Liver (tissue), 3 donors: Measurements from ENCODE around the gene PTCD1.

Experiments
- EGR1 ChIP-seq, 2 donors: IDR thresholded peaks; 2 replicates each; pipeline ENCODE4 v1.6.1; 2016 to 2018; ENCODE audit warnings: antibody characterized with exemption in 2 of 2, low read depth in 2 of 2
- GABPA ChIP-seq, 2 donors: IDR thresholded peaks in 1 of 2; conservative IDR thresholded peaks in 1 of 2; 2 replicates each; pipeline ENCODE4 v1.6.1; 2016; ENCODE audit warnings: antibody characterized with exemption in 2 of 2, mild to moderate bottlenecking in 1 of 2, moderate library complexity in 1 of 2
- TAF1 ChIP-seq: conservative IDR thresholded peaks from 2 replicates; pipeline ENCODE4 v1.6.1; 2016; ENCODE audit warnings: antibody characterized with exemption, mild to moderate bottlenecking
- YY1 ChIP-seq: IDR thresholded peaks from 2 replicates; pipeline ENCODE4 v1.6.1; 2016; ENCODE audit warnings: antibody characterized with exemption, mild to moderate bottlenecking
- TF ChIP-seq, protein P1 (sequence below): fragments of 150-350 bp; IDR thresholded peaks from 2 replicates; pipeline ENCODE4 v1.5.1; 2017; ENCODE audit warnings: improper control_type of control experiment, low read depth, low read length; ENCODE audit not compliant: missing input control
- TF ChIP-seq, protein P2 (sequence below): IDR thresholded peaks from 2 replicates; pipeline ENCODE4 v1.6.1; 2016; ENCODE audit warnings: antibody characterized with exemption, mild to moderate bottlenecking
- TF ChIP-seq, protein P3 (sequence below): IDR thresholded peaks from 2 replicates; pipeline ENCODE4 v1.6.1; 2016; ENCODE audit warnings: antibody characterized with exemption
- TF ChIP-seq, protein P4 (sequence below): IDR thresholded peaks from 2 replicates; pipeline ENCODE4 v1.6.1; 2016; ENCODE audit warnings: antibody characterized with exemption
- donor health status: healthy.
- donor health status: healthy.

DNA sequence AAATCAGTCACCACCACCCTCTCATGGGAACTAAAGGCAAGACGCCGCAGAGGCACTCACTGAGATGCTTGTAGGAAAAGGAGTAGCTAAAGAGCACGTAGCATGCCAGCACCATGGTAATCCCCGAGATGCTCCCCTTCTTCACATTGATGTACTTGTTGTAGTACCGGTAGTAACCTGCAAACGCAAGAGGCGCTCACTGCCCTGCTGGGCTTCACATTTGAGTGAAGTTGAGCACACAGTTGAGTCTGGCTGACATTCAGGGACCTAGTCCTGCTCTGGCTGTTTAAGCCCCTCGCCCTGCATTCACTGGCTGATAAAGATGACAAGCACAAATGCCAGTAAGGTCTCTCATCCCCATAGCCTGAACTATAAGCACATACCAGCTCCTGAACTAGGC, 20.5 kb upstream of the PTCD1 start:
- TF ChIP-seq EGR1 (IDR thresholded peaks at IDR 0.05; ENCODE audit: low read depth in 2 of 2): no peak
- TF ChIP-seq, protein P1, sequence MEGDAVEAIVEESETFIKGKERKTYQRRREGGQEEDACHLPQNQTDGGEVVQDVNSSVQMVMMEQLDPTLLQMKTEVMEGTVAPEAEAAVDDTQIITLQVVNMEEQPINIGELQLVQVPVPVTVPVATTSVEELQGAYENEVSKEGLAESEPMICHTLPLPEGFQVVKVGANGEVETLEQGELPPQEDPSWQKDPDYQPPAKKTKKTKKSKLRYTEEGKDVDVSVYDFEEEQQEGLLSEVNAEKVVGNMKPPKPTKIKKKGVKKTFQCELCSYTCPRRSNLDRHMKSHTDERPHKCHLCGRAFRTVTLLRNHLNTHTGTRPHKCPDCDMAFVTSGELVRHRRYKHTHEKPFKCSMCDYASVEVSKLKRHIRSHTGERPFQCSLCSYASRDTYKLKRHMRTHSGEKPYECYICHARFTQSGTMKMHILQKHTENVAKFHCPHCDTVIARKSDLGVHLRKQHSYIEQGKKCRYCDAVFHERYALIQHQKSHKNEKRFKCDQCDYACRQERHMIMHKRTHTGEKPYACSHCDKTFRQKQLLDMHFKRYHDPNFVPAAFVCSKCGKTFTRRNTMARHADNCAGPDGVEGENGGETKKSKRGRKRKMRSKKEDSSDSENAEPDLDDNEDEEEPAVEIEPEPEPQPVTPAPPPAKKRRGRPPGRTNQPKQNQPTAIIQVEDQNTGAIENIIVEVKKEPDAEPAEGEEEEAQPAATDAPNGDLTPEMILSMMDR: no peak
- TF ChIP-seq, protein P2, sequence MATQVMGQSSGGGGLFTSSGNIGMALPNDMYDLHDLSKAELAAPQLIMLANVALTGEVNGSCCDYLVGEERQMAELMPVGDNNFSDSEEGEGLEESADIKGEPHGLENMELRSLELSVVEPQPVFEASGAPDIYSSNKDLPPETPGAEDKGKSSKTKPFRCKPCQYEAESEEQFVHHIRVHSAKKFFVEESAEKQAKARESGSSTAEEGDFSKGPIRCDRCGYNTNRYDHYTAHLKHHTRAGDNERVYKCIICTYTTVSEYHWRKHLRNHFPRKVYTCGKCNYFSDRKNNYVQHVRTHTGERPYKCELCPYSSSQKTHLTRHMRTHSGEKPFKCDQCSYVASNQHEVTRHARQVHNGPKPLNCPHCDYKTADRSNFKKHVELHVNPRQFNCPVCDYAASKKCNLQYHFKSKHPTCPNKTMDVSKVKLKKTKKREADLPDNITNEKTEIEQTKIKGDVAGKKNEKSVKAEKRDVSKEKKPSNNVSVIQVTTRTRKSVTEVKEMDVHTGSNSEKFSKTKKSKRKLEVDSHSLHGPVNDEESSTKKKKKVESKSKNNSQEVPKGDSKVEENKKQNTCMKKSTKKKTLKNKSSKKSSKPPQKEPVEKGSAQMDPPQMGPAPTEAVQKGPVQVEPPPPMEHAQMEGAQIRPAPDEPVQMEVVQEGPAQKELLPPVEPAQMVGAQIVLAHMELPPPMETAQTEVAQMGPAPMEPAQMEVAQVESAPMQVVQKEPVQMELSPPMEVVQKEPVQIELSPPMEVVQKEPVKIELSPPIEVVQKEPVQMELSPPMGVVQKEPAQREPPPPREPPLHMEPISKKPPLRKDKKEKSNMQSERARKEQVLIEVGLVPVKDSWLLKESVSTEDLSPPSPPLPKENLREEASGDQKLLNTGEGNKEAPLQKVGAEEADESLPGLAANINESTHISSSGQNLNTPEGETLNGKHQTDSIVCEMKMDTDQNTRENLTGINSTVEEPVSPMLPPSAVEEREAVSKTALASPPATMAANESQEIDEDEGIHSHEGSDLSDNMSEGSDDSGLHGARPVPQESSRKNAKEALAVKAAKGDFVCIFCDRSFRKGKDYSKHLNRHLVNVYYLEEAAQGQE: no peak
- TF ChIP-seq GABPA (IDR thresholded peaks at IDR 0.05 in 1 of 2, conservative IDR thresholded peaks at IDR 0.05 in 1 of 2): no peak
- TF ChIP-seq, protein P3, sequence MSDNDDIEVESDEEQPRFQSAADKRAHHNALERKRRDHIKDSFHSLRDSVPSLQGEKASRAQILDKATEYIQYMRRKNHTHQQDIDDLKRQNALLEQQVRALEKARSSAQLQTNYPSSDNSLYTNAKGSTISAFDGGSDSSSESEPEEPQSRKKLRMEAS: no peak
- TF ChIP-seq YY1: no peak
- TF ChIP-seq, protein P4, sequence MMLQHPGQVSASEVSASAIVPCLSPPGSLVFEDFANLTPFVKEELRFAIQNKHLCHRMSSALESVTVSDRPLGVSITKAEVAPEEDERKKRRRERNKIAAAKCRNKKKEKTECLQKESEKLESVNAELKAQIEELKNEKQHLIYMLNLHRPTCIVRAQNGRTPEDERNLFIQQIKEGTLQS: no peak
- no peak for TF ChIP-seq TAF1
